Measurements from ENCODE around the gene CACNA1G.

DNA sequence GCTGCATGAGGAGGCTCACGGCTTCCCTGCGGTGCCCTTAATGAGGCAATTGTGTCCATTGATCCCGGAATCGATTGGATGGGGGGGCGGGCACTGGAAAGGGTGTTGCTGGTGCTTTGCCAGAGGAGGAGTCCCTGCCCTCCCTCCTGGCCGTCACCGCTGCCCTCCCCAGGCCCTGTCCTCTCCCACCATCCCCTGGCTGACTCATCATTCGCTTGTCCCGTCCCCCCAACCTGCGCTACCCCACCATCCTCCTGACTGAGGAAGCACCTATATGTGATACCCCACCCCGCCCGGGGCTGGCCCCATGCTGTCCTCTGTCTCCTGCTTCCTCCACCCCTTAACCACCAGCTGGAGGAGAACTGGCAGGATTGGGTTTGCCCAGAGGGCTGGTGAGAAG, 20.8 kb downstream of the CACNA1G start:
- no peak for TF ChIP-seq POLR2A (IDR thresholded peaks at IDR 0.05)
- no peak for TF ChIP-seq POLR2AphosphoS5 (IDR thresholded peaks at IDR 0.05)

Data from breast epithelium (tissue), 3 donors.